GM12873 (cell line): Measurements from ENCODE around the gene GLT8D1.

Source experiments
- TF ChIP-seq, protein P1 (sequence below): IDR thresholded peaks from 2 replicates; pipeline ENCODE4 v1.5.1; 2012; ENCODE audit warnings: low read depth, mild to moderate bottlenecking, moderate library complexity, low read length, control low read depth; ENCODE audit not compliant: insufficient read depth; ENCODE audit errors: missing control alignments

Gene GLT8D1

DNA sequence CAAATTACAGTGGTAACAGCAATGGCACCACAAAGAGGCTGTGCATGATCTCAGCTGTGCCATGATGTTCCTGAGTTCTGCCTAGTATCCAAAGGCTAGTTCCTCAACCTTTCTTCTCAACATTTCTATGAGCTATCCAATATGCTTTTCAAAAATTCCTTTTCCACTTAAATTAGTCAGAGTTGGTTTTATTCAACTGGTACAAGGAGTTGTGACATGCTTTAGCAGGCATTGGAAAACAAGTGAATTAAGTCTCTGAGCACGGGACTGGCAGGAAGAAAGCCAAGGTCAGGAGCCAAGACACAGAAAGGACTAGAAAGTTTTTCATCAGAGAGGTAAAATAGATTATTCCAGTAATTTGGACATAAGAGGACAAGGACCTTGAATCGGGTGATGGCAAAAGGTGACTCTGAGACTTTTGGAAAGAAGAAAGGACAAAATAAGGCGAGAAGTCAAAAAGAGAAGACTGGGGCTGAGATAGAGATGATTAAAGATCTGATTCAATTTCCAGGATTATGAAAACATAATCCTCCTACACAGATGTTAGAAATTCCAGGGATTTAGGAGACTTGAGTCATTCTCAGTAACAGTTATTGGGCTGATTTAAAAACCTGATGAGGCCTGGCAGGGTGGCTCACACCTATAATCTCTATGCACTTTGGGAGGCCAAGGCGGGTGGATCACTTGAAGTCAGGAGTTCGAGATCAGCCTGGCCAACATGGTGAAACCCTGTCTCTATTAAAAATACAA is 56.0 kb downstream of the GLT8D1 start:
- TF ChIP-seq, protein P1, sequence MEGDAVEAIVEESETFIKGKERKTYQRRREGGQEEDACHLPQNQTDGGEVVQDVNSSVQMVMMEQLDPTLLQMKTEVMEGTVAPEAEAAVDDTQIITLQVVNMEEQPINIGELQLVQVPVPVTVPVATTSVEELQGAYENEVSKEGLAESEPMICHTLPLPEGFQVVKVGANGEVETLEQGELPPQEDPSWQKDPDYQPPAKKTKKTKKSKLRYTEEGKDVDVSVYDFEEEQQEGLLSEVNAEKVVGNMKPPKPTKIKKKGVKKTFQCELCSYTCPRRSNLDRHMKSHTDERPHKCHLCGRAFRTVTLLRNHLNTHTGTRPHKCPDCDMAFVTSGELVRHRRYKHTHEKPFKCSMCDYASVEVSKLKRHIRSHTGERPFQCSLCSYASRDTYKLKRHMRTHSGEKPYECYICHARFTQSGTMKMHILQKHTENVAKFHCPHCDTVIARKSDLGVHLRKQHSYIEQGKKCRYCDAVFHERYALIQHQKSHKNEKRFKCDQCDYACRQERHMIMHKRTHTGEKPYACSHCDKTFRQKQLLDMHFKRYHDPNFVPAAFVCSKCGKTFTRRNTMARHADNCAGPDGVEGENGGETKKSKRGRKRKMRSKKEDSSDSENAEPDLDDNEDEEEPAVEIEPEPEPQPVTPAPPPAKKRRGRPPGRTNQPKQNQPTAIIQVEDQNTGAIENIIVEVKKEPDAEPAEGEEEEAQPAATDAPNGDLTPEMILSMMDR = no peak

DNA sequence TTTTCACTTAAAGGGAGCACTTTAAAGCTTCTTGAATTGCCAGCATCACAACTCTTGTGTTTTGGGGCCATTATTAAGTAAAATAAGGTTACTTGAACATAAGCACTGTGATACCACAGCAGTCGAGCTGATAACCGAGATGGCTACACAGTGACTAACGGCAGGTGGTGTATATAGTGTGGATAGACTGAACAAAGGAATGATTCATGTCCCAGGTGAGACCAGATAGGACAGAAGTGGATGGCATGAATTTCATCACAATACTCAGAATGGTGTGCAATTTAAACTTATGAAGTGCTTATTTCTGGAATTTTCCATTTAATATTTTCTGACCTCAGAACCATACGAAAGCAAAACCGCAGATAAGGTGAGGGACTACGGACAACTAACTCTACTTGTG is 60.0 kb downstream of the GLT8D1 start:
- TF ChIP-seq, protein P1 = no peak
